Naive thymus-derived CD8-positive, alpha-beta T cell (primary cell): Measurements from ENCODE around the gene MRPS15. TPM values are rescaled to one million over a fixed set of nuclear protein-coding genes. Genes with fewer than 3 reads are reported as not detected.

ENCODE experiments used
- ATAC-seq, 2 donors: fragments of 150-1000 bp; cut with Tn5 transposase in 1 of 2; sonication (Bioruptor Pico), chemical (Tn5 transposase) in 1 of 2; 1 replicate in 1 of 2; 2 replicates in 1 of 2; pipeline ENCODE4 v1.10.0; 2021; ENCODE audit warnings: mild to moderate bottlenecking in 2 of 2, moderate library complexity in 2 of 2
- POLR2A ChIA-PET: fragments of 350-600 bp; sonication (Branson Sonifier 250); formaldehyde crosslinking; loops from one replicate; lab custom pipeline; 2021; ENCODE audit warnings: antibody characterized with exemption; lab: Charles Lee
- DNase-seq, 10 donors: peaks; one replicate each; pipeline versions ENCODE4 v3.0.0 to v3.0.0-alpha.2; 2020 to 2022
- H3K27ac Mint-ChIP-seq, 10 donors: one replicate each; pipeline ENCODE4 v1.8.0; 2020 to 2022; ENCODE audit warnings: mild to moderate bottlenecking in 10 of 10, mixed read lengths in 10 of 10, moderate library complexity in 4 of 10, inconsistent platforms in 1 of 10
- H3K27me3 Mint-ChIP-seq, 5 donors: one replicate each; pipeline ENCODE4 v1.8.0; 2021 to 2022; ENCODE audit warnings: mixed read lengths in 5 of 5
- H3K36me3 Mint-ChIP-seq, 3 donors: one replicate each; pipeline ENCODE4 v1.8.0; 2020 to 2022; ENCODE audit warnings: mixed read lengths in 3 of 3, mild to moderate bottlenecking in 2 of 3, inconsistent platforms in 1 of 3
- H3K4me1 Mint-ChIP-seq, 4 donors: one replicate each; pipeline ENCODE4 v1.8.0; 2021 to 2022; ENCODE audit warnings: mixed read lengths in 4 of 4
- H3K4me3 Mint-ChIP-seq, 10 donors: one replicate each; pipeline ENCODE4 v1.8.0; 2020 to 2022; ENCODE audit warnings: mild to moderate bottlenecking in 10 of 10, mixed read lengths in 10 of 10, moderate library complexity in 6 of 10, inconsistent platforms in 1 of 10
- H3K9me3 Mint-ChIP-seq, 9 donors: one replicate each; pipeline ENCODE4 v1.8.0; 2020 to 2022; ENCODE audit warnings: mixed read lengths in 9 of 9, mild to moderate bottlenecking in 3 of 9, inconsistent platforms in 1 of 9, moderate library complexity in 1 of 9
- polyA plus RNA-seq, 3 donors: library from polyadenylated mRNA; unstranded; fragments of 300-500 nt; fragmentation: Illumina TruSeq; gene quantifications; one replicate each; pipeline ENCODE4 v1.2.3, GENCODE V29; 2021
- total RNA-seq, 8 experiments: library from RNA in 2 of 8; stranded (reverse) in 2 of 8; gene quantifications; one replicate each; pipeline ENCODE4 v1.2.3 and lab custom pipeline; 2021 to 2026

Gene MRPS15
- total and polyA plus RNA-seq, 5 experiments from 2014 or later = 38.6 to 95.9 (median 87.2) TPM

GRCh38 chr1:36466370-36467026 is 2.3 kb upstream of the MRPS15 start:
- H3K4me3 Mint-ChIP-seq = no peak overlapping the region
- peaks cover 0 to 3% (median 0%) of the 10 kb centered on the region in 3 donors for H3K36me3 Mint-ChIP-seq
- H3K9me3 Mint-ChIP-seq = no peaks in the 10 kb centered on the region
- POLR2A ChIA-PET = interaction anchor here (1.0 kb wide), 2 partner anchors 15 to 16 kb away, joined by 5 to 6 read pairs; partner anchors contain the start of gene OSCP1
- ATAC-seq = no peak
- no peaks in the 10 kb centered on the region for H3K27me3 Mint-ChIP-seq
- peak overlapping the region in 1 of 10 donors; percentile 52 for H3K27ac Mint-ChIP-seq
- peaks cover 10 to 26% (median 24%) of the 10 kb centered on the region in 4 donors for H3K4me1 Mint-ChIP-seq
- DNase-seq = no peak

- DNase-seq (no peak), ATAC-seq (no peak)
- POLR2A ChIA-PET = interaction anchor here (1.0 kb wide), 1 partner anchor 16 kb away, joined by 6 read pairs; the partner anchor contains the start of gene OSCP1
- Mint-ChIP-seq H3K27me3 (no peaks in the 10 kb centered on the region), H3K9me3 (no peaks in the 10 kb centered on the region), H3K36me3 (peaks cover 3 to 9% (median 3%) of the 10 kb centered on the region in 3 donors), H3K27ac (peak overlapping the region in 7 of 10 donors; percentile 14 to 98 (median 75)), H3K4me3 (peak overlapping the region in 2 of 10 donors; percentile 30 to 97), H3K4me1 (peaks cover 12 to 27% (median 26%) of the 10 kb centered on the region in 4 donors)
Measured at GRCh38 chr1:36465731-36466369, 1.7 kb upstream of the MRPS15 start.

GRCh38 chr1:36464605-36465393 is 615 bp upstream of the MRPS15 start:
- peak overlapping the region; percentile 95 to 99 (median 98) for H3K27ac Mint-ChIP-seq
- H3K36me3 Mint-ChIP-seq = peaks cover 3 to 20% (median 8%) of the 10 kb centered on the region in 3 donors
- H3K4me1 Mint-ChIP-seq = peaks cover 12 to 30% (median 26%) of the 10 kb centered on the region in 4 donors
- no peak for DNase-seq
- POLR2A ChIA-PET = interaction anchor here (0.6 to 2.0 kb wide), 7 partner anchors 10 to 1227 kb away, joined by 3 to 35 read pairs (median 4); partner anchors contain the start of genes CDCA8, OSCP1, THRAP3 and ZC3H12A
- H3K4me3 Mint-ChIP-seq = peak overlapping the region; percentile 95 to 100 (median 98)
- no peaks in the 10 kb centered on the region for H3K27me3 Mint-ChIP-seq
- H3K9me3 Mint-ChIP-seq = no peaks in the 10 kb centered on the region
- peak; percentile 67 to 68 for ATAC-seq

- no peaks in the 10 kb centered on the region for H3K9me3 Mint-ChIP-seq
- H3K4me3 Mint-ChIP-seq = peak overlapping the region; percentile 95 to 100 (median 98)
- DNase-seq (no peak), ATAC-seq (no peak)
- peaks cover 8 to 31% (median 9%) of the 10 kb centered on the region in 3 donors for H3K36me3 Mint-ChIP-seq
- H3K27ac Mint-ChIP-seq = peak overlapping the region; percentile 95 to 99 (median 98)
- no peaks in the 10 kb centered on the region for H3K27me3 Mint-ChIP-seq
- peaks cover 17 to 41% (median 37%) of the 10 kb centered on the region in 4 donors for H3K4me1 Mint-ChIP-seq
- POLR2A ChIA-PET = interaction anchor here (0.9 to 2.0 kb wide), 4 partner anchors 8 to 239 kb away, joined by 3 to 35 read pairs (median 6); partner anchors contain the start of genes LSM10, OSCP1 and THRAP3
Measured at GRCh38 chr1:36463463-36463802, 751 bp downstream of the MRPS15 start.

- H3K36me3 Mint-ChIP-seq = peaks cover 8 to 57% (median 9%) of the 10 kb centered on the region in 3 donors
- DNase-seq (no peak), ATAC-seq (no peak)
- POLR2A ChIA-PET = interaction anchor here (0.7 kb wide), 2 partner anchors 536 to 909 kb away, joined by 4 to 8 read pairs; no protein-coding TSS in a partner anchor
- H3K9me3 Mint-ChIP-seq = no peaks in the 10 kb centered on the region
- H3K4me3 Mint-ChIP-seq = peak overlapping the region in 3 of 10 donors; percentile 44 to 65 (median 46)
- H3K4me1 Mint-ChIP-seq = peaks cover 18 to 48% (median 40%) of the 10 kb centered on the region in 4 donors
- no peaks in the 10 kb centered on the region for H3K27me3 Mint-ChIP-seq
- peak overlapping the region in 7 of 10 donors; percentile 15 to 84 (median 63) for H3K27ac Mint-ChIP-seq
Measured at GRCh38 chr1:36458910-36459309, 5.3 kb downstream of the MRPS15 start.

- Mint-ChIP-seq H3K27me3 (no peaks in the 10 kb centered on the region), H3K9me3 (no peaks in the 10 kb centered on the region), H3K36me3 (peaks cover 8 to 57% (median 9%) of the 10 kb centered on the region in 3 donors), H3K4me1 (peaks cover 12 to 41% (median 33%) of the 10 kb centered on the region in 4 donors), H3K27ac (peak overlapping the region in 9 of 10 donors; percentile 31 to 93 (median 68)), H3K4me3 (peak overlapping the region in 7 of 10 donors; percentile 10 to 65 (median 50))
- POLR2A ChIA-PET = no interaction called here
- peak in 2 of 10 donors; percentile 11 to 16 for DNase-seq
- ATAC-seq = peak in 1 of 2 donors; percentile 69
Measured at GRCh38 chr1:36457691-36458090, 6.5 kb downstream of the MRPS15 start.

GRCh38 chr1:36456391-36456928 is 7.7 kb downstream of the MRPS15 start:
- H3K27ac Mint-ChIP-seq = peak overlapping the region in 2 of 10 donors; percentile 27 to 40
- no peaks in the 10 kb centered on the region for H3K27me3 Mint-ChIP-seq
- POLR2A ChIA-PET = no interaction called here
- no peak for ATAC-seq
- H3K4me3 Mint-ChIP-seq = no peak overlapping the region
- peaks cover 18 to 40% (median 36%) of the 10 kb centered on the region in 4 donors for H3K4me1 Mint-ChIP-seq
- DNase-seq = no peak
- H3K9me3 Mint-ChIP-seq = no peaks in the 10 kb centered on the region
- peaks cover 8 to 53% (median 9%) of the 10 kb centered on the region in 3 donors for H3K36me3 Mint-ChIP-seq

GRCh38 chr1:36455386-36455785 is 8.8 kb downstream of the MRPS15 start:
- Mint-ChIP-seq H3K9me3 (no peaks in the 10 kb centered on the region), H3K4me3 (no peak overlapping the region), H3K4me1 (peaks cover 16 to 44% (median 38%) of the 10 kb centered on the region in 4 donors), H3K27me3 (peaks cover 0 to under 1% (median 0%) of the 10 kb centered on the region in 5 donors), H3K36me3 (peaks cover 2 to 43% (median 5%) of the 10 kb centered on the region in 3 donors), H3K27ac (peak overlapping the region in 3 of 10 donors; percentile 4 to 55 (median 40))
- DNase-seq (no peak), ATAC-seq (no peak)
- POLR2A ChIA-PET = interaction anchor here (0.7 to 1.4 kb wide), 2 partner anchors 9 to 269 kb away, joined by 3 to 7 read pairs; partner anchors contain the start of gene MRPS15

- Mint-ChIP-seq H3K36me3 (peaks cover 0 to 30% (median 0%) of the 10 kb centered on the region in 3 donors), H3K27me3 (peaks cover 0 to 3% (median 0%) of the 10 kb centered on the region in 5 donors), H3K9me3 (no peaks in the 10 kb centered on the region), H3K4me1 (peaks cover 21 to 44% (median 38%) of the 10 kb centered on the region in 4 donors), H3K27ac (peak overlapping the region in 4 of 10 donors; percentile 4 to 31 (median 24)), H3K4me3 (peak overlapping the region in 3 of 10 donors; percentile 11 to 23 (median 15))
- DNase-seq (no peak), ATAC-seq (no peak)
- POLR2A ChIA-PET = no interaction called here
Measured at GRCh38 chr1:36453600-36454388, 10.4 kb downstream of the MRPS15 start.

- Mint-ChIP-seq H3K9me3 (no peaks in the 10 kb centered on the region), H3K4me1 (peaks cover 17 to 37% (median 31%) of the 10 kb centered on the region in 4 donors), H3K27me3 (peaks cover 0 to 3% (median 0%) of the 10 kb centered on the region in 5 donors), H3K4me3 (peak overlapping the region in 2 of 10 donors; percentile 11 to 45), H3K36me3 (peaks cover 0 to 26% (median 0%) of the 10 kb centered on the region in 3 donors), H3K27ac (peak overlapping the region in 1 of 10 donors; percentile 43)
- DNase-seq (no peak), ATAC-seq (no peak)
- POLR2A ChIA-PET = no interaction called here
Measured at GRCh38 chr1:36453051-36453450, 11.1 kb downstream of the MRPS15 start.

- DNase-seq = no peak
- Mint-ChIP-seq H3K27me3 (peaks cover 0 to 3% (median 0%) of the 10 kb centered on the region in 5 donors), H3K9me3 (no peaks in the 10 kb centered on the region), H3K27ac (peak overlapping the region; percentile 90 to 99 (median 98)), H3K4me1 (peaks cover 13 to 23% (median 20%) of the 10 kb centered on the region in 4 donors), H3K4me3 (peak overlapping the region; percentile 87 to 97 (median 92)), H3K36me3 (peaks cover 0 to 9% (median 0%) of the 10 kb centered on the region in 3 donors)
- POLR2A ChIA-PET = interaction anchor here (0.5 to 3.6 kb wide), 10 partner anchors 11 to 351 kb away, joined by 3 to 35 read pairs (median 4); partner anchors contain the start of gene MRPS15
- no peak for ATAC-seq
Measured at GRCh38 chr1:36450919-36451305, 13.3 kb downstream of the MRPS15 start.
